K562 (cell line): ENCODE measurements around the gene EYA4. TPM values are rescaled to one million over a fixed set of nuclear protein-coding genes. Genes with fewer than 3 reads are reported as not detected.

Source experiments
- ATAC-seq: fragments of 200-7000 bp; cut with Tn5 transposase; 3 replicates; pipeline ENCODE4 v1.9.1; 2020; ENCODE audit warnings: moderate library complexity
- BruUV-seq: library from RNA; stranded (reverse); fragments of 400-500 nt; replicated peaks from 2 replicates; lab custom pipeline; 2021; lab: Mats Ljungman, UMichigan
- CTCF ChIA-PET: fragments of 300-600 bp; formaldehyde crosslinking; extraction: SDS; loops from one replicate; lab custom pipeline; 2021; ENCODE audit warnings: low intra/inter-chr PET ratio; lab: Yijun Ruan, JAX
- POLR2A ChIA-PET: fragments of 300-600, 350-650 bp; sonication (Branson Sonifier 250); formaldehyde crosslinking; extraction: SDS; loops from one replicate; lab custom pipeline; 2021; ENCODE audit warnings: antibody characterized with exemption, inconsistent platforms; lab: Yijun Ruan, JAX
- DNase-seq, 4 experiments: peaks; one replicate each; pipeline versions ENCODE4 v3.0.0 to v3.0.0-alpha.2; 2011 to 2018; ENCODE audit warnings: low spot score in 3 of 4, mixed read lengths in 3 of 4; ENCODE audit errors: extremely low read depth in 1 of 4
- FAIRE-seq: peaks from 2 replicates; lab custom pipeline; 2011; peaks lifted over from hg19 to GRCh38; lab: Jason Lieb, UNC
- H2AFZ ChIP-seq: 2 replicates; pipeline ENCODE4 v1.6.0; 2011; ENCODE audit warnings: low read depth, low read length, control low read depth, inconsistent platforms
- H3K27ac ChIP-seq: fragments of 200-600 bp; 3 replicates; pipeline ENCODE4 v1.8.0; 2011; ENCODE audit warnings: low read depth, mild to moderate bottlenecking, control low read depth, inconsistent platforms, low read length, moderate library complexity, mixed read lengths; ENCODE audit errors: extremely low read depth
- H3K27me3 ChIP-seq, 2 experiments: fragments of 300-600 bp in 1 of 2; 2 replicates in 1 of 2; 3 replicates in 1 of 2; pipeline versions ENCODE4 v1.6.0 to v1.8.0; 2011; ENCODE audit warnings: inconsistent platforms in 2 of 2, low read length in 2 of 2, mild to moderate bottlenecking in 1 of 2, mixed read lengths in 1 of 2, moderate library complexity in 1 of 2; ENCODE audit not compliant: control insufficient read depth in 2 of 2, insufficient read depth in 2 of 2
- H3K36me3 ChIP-seq: fragments of 300-600 bp; 3 replicates; pipeline ENCODE4 v1.8.0; 2011; ENCODE audit warnings: mild to moderate bottlenecking, low read length, inconsistent platforms; ENCODE audit not compliant: control insufficient read depth, insufficient read depth
- H3K4me1 ChIP-seq, 2 experiments: fragments of 200-600 bp in 1 of 2; replicated peaks in 1 of 2; 2 replicates in 1 of 2; 3 replicates in 1 of 2; pipeline versions ENCODE4 v1.5.1 to v1.8.0; 2011; ENCODE audit warnings: inconsistent platforms in 2 of 2, low read length in 2 of 2, mild to moderate bottlenecking in 1 of 2, mixed read lengths in 1 of 2, moderate library complexity in 1 of 2; ENCODE audit not compliant: control insufficient read depth in 2 of 2, insufficient read depth in 2 of 2
- H3K4me2 ChIP-seq: 2 replicates; pipeline ENCODE4 v1.6.1; 2011; ENCODE audit warnings: low read length, control low read depth, inconsistent platforms, mixed read lengths; ENCODE audit not compliant: insufficient read depth
- H3K4me3 ChIP-seq: fragments of 200-600 bp; sonication (generic), shearing (Covaris generic); 2 replicates; pipeline ENCODE4 v1.5.1; 2016; ENCODE audit warnings: control low read depth, inconsistent platforms
- H3K79me2 ChIP-seq: fragments of 200-600 bp; 3 replicates; pipeline ENCODE4 v1.8.0; 2011; ENCODE audit warnings: low read length, inconsistent platforms; ENCODE audit not compliant: control insufficient read depth, insufficient read depth
- H3K9ac ChIP-seq, 2 experiments: 2 replicates each; pipeline versions ENCODE4 v1.6.0 to v1.6.1; 2011; ENCODE audit warnings: low read depth in 2 of 2, low read length in 2 of 2, control low read depth in 1 of 2, inconsistent platforms in 1 of 2, mild to moderate bottlenecking in 1 of 2, mixed read lengths in 1 of 2; ENCODE audit not compliant: insufficient read depth in 1 of 2
- H3K9me1 ChIP-seq: one replicate; pipeline ENCODE4 v1.6.0; 2011; ENCODE audit warnings: inconsistent platforms, mild to moderate bottlenecking, low read length, moderate library complexity; ENCODE audit not compliant: control insufficient read depth, insufficient read depth
- H3K9me3 ChIP-seq: replicated peaks from 2 replicates; pipeline ENCODE4 v1.5.1; 2011; ENCODE audit warnings: low read depth, low read length, inconsistent platforms; ENCODE audit not compliant: control insufficient read depth, insufficient read depth
- H4K20me1 ChIP-seq: replicated peaks from 2 replicates; pipeline ENCODE4 v1.6.1; 2011; ENCODE audit warnings: low read length, inconsistent platforms, mixed read lengths; ENCODE audit not compliant: control insufficient read depth, insufficient read depth
- BCL6 ChIP-seq: fragments of 250-450 bp; sonication (Bioruptor Pico); IDR thresholded peaks from 2 replicates; pipeline ENCODE4 v1.4.0; 2020
- RB1 ChIP-seq: fragments of 450-650 bp; IDR thresholded peaks from 2 replicates; pipeline ENCODE4 v1.6.1; 2017; ENCODE audit warnings: low read depth, mild to moderate bottlenecking
- TRIM28 ChIP-seq: fragments of 450-650 bp; IDR thresholded peaks from 2 replicates; pipeline ENCODE4 v1.6.1; 2017
- ZNF766 ChIP-seq: fragments of 200-800 bp; sonication (Bioruptor generic); conservative IDR thresholded peaks from 2 replicates; pipeline ENCODE4 v1.6.1; 2016; ENCODE audit warnings: missing genetic modification characterization, missing compliant biosample characterization
- WGBS: fragments of 100-300 bp; shearing (Covaris generic); methylation state at CpG from one replicate; pipeline ENCODE4 v1.1.6; 2016; ENCODE audit warnings: low coverage, mixed read lengths; ENCODE audit not compliant: insufficient coverage; ENCODE audit errors: missing lambda C conversion rate; 5-methylcytosine and 5-hydroxymethylcytosine counted together
- in situ Hi-C: fragments of 300-500 bp; cut with MboI; formaldehyde crosslinking; loops from 4 replicates; pipeline ENCODE4 v1.15.0; 2018; ENCODE audit warnings: inconsistent platforms, mixed read lengths
- intact Hi-C: fragments of 100-400 bp; cut with micrococcal nuclease; formaldehyde crosslinking; loops from 2 replicates; pipeline ENCODE4 v1.14.2; 2022
- polyA plus RNA-seq, 8 experiments: library from polyadenylated mRNA; depleted of rRNA in 4 of 8; stranded (reverse) in 5 of 8; unstranded in 3 of 8; fragments of >200 nt; fragmentation: Nextera tagmentation in 2 of 8; fragmentation: Illumina TruSeq in 1 of 8; extraction: Ambion mirVana in 2 of 8; extraction: Trizol in 1 of 8; gene quantifications; 2 replicates each; pipeline versions ENCODE4 v1.2.1 to v1.2.3, GENCODE V29; 2011 to 2014; ENCODE audit warnings: inconsistent platforms in 1 of 8, missing spikeins in 1 of 8
- total RNA-seq, 7 experiments: library from RNA; depleted of rRNA in 6 of 7; stranded (reverse); fragments of >200 nt in 6 of 7; fragmentation: Illumina TruSeq in 2 of 7; extraction: Trizol in 2 of 7; gene quantifications; 2 replicates each; pipeline versions ENCODE4 v1.2.1 to v1.2.3, GENCODE V29; 2011 to 2021; ENCODE audit warnings: low replicate concordance in 1 of 7
- TF ChIP-seq, protein P1 (sequence below): fragments of 450-650 bp; IDR thresholded peaks from 2 replicates; pipeline ENCODE4 v1.7.0; 2016; ENCODE audit warnings: borderline replicate concordance
- TF ChIP-seq, protein P2 (sequence below): fragments of 250-450 bp; sonication (Bioruptor Pico); IDR thresholded peaks from 2 replicates; pipeline ENCODE4 v1.9.0; 2021; ENCODE audit warnings: mild to moderate bottlenecking

Gene EYA4
- total and polyA plus RNA-seq, 9 of the 15 experiments (the other 6 are each of a cell fraction or from before 2014, with no cell fraction given): 0.03 to 0.04 TPM; not detected in 7

DNA sequence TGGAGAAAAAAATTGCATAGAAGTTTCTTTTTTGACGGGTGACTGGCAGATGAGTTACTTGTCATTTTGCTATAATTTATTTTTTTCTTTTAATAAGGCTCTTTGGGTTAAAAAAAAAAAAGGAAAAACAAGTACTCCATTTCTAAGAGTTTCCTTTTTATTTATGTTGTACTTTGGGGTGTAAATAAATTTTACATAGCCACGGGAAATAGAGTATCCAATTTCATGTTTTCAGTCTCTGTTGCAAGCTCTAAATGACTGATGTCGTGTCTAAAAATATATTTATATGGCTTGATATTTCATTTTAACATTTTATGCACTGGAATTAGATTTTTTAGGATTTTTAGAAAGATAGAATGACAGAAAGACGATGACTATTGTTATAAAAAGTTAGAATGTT, 3.4 kb downstream of the EYA4 start:
- DNase-seq: no peak
- Histone ChIP-seq H3K27ac (no peak overlapping the region), H2AFZ (no peak overlapping the region), H3K27me3 (no peaks in the 10 kb centered on the region; a peak in 1 of 5 replicates), H3K9me3 (no peaks in the 10 kb centered on the region)
- WGBS: 3% methylated on average over 4 of the region's 4 CpGs
- FAIRE-seq: no peak
- no peak for ATAC-seq
- TF ChIP-seq TRIM28 (no peak), ZNF766 (no peak), BCL6 (CRISPR knock-in tag) (no peak), RB1 (no peak)
- TF ChIP-seq, protein P1, sequence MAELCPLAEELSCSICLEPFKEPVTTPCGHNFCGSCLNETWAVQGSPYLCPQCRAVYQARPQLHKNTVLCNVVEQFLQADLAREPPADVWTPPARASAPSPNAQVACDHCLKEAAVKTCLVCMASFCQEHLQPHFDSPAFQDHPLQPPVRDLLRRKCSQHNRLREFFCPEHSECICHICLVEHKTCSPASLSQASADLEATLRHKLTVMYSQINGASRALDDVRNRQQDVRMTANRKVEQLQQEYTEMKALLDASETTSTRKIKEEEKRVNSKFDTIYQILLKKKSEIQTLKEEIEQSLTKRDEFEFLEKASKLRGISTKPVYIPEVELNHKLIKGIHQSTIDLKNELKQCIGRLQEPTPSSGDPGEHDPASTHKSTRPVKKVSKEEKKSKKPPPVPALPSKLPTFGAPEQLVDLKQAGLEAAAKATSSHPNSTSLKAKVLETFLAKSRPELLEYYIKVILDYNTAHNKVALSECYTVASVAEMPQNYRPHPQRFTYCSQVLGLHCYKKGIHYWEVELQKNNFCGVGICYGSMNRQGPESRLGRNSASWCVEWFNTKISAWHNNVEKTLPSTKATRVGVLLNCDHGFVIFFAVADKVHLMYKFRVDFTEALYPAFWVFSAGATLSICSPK: no peak
- TF ChIP-seq, protein P2, sequence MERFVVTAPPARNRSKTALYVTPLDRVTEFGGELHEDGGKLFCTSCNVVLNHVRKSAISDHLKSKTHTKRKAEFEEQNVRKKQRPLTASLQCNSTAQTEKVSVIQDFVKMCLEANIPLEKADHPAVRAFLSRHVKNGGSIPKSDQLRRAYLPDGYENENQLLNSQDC (CRISPR knock-in tag): no peak
- TF ChIP-seq, all 486 proteins: peak for 0
- Histone ChIP-seq H3K4me1 (no peaks in the 10 kb centered on the region; a peak in 1 of 5 replicates), H3K36me3 (no peaks in the 10 kb centered on the region), H3K4me2 (no peak overlapping the region), H3K9me1 (no peaks in the 10 kb centered on the region), H3K79me2 (no peaks in the 10 kb centered on the region), H4K20me1 (no peaks in the 10 kb centered on the region), H3K9ac (no peak overlapping the region), H3K4me3 (no peak overlapping the region)
- no TSS peak for BruUV-seq
- ChIA-PET POLR2A (no interaction called here), CTCF (no interaction called here)
- intact Hi-C loops (no loop called here), in situ Hi-C loops (no loop called here)
